NCI-H2196 treated with DMSO at 0.1 percent for 48 hours (cell line): Measurements from ENCODE around the gene EN1.

Experiments used
- DNase-seq: peaks from one replicate; lab custom pipeline; 2025; ENCODE audit not compliant: unreplicated experiment; lab: John Stamatoyannopoulos, UW

EN1 gene

DNA sequence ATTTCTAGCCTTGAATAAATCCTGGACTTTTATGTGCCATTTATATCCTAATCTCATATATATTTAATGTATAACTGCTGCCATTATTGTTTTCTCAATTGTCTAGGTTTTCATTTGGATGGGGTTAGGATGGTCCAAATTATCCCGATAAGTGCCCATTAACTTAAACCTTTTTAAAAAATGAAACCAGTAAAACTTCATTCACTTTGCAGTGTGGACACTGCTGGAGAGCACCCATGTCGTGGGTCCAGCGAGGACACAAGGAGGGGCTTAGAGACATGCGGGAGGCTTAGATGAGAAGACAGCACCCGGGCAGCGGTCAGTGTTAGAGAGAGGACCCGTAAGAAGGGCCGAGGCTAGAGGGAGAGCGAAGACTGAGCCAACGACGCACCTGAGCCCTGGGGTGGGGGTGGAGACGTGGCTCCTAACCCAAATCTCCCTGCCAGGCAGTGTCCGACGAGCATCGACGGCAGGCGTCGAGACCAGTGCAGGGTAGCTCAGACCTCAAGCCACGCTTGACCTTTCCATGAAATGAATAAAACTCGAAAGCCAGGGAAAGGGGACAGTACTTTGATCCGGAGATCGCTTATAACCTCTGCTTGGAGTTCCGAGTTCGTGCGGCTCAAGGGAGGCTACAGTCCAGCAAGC is 9.0 kb upstream of the EN1 start:
- no peak for DNase-seq

DNA sequence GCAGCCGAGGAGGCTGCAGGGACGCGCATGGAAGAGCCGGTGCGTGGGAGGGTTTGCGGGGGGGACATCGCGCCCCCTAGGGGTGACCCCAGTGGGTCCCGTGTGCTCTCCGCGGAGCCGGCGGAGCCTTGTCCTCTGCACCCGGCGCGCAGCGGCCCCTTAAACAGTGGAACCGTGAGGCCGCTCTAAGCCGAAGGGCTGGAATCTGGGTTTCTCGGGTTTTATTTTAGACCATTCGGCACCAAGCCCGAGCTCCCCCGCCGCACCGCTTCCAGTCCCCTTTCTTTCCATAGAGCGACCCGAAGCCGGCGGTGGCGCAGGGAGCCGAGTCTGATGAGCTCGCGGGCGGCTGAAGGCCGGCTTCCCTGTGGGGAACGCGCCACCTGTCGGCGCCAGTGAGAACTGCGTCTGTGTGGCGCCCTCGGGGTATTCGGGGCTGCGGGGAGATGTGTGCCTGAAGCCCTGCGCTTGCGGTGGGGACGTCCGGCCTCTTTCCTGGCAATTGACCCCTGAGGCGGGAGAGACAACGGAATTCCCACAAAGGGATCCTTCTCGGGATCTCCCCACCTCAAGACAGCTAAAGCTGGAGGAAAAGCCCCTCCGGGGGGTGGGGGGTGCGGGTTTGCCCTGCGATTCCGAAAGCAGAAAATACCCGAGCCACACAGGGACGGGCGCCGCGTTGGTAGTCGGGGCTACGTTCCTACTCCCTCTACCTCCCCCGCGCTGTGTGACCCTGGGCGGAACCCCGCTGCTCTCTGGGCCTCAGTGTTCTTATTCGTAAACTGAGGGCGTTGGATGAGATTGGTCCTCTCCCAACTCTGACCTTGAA is 8.2 kb upstream of the EN1 start:
- no peak for DNase-seq

DNA sequence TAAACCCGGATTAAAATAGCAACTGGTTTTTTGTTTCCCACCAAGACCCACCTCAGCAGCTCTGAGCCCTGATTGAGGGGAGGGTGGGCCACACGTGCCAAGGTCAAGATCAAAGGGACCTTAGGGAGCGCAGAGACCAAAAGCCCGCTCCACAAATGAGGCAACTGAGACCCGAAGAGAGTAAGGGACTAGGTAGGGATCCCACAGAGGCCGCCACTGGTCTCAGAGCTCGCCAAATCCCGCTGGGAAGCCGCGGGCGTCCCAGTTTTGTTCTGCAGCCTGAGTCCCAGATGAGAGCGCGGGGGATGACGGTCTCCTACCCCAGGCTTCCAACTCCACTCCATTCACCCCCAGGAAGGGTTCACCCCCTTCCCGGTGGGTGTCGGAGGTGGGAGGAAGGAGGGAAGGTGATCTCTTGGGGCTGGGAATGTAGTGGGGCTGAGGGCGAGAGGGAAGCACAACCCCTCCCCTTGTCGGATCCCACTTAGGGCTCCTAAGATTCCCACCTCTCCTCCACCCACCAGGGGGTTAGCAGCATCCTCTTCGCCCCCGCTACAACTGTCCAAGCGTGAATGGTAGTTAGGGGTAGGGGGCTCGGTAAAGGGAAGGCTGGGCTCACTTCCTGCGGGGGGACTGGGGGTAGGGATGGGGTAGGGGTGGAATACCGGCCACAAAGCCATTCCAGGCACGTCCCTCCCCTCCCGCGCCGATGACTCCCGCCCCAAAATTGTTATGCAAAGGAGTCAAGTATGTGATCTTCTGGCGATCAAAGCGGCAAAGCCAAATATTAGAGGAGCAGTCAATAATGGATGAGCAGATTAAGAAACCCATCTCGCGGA is 7.3 kb upstream of the EN1 start:
- DNase-seq, result no peak

DNA sequence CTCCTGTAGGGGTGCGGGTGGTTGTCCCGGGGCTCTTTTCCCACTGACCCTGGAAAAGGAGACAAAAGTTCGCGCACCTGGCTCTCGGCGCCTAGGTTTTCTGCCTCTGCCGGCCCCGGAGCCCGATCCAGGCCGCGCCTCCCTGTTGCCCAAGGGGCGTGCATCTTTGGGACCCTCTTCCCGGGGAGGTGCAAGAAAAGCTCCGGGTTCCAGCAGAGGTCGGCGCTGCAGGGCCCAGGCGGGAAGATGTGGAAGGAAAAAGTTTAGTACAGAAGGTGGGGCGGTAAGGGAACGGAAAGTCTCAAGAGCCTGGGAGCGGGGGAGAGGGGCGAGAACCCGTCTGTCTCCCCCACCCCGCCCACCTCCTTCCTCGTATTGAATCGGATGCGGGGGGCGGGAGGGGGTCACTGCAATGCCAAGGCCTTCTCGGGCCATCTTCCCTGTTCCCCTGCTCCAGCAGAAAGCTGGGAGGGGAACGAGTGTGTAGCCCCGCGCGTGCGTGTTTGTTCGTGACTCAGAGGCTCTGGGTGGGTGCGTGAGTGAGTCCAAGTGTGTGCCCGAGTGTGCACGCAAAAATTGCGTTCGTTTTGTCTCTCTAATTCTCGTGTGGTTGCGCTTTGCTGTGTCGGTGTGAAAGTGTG is 6.3 kb upstream of the EN1 start:
- no peak for DNase-seq

DNA sequence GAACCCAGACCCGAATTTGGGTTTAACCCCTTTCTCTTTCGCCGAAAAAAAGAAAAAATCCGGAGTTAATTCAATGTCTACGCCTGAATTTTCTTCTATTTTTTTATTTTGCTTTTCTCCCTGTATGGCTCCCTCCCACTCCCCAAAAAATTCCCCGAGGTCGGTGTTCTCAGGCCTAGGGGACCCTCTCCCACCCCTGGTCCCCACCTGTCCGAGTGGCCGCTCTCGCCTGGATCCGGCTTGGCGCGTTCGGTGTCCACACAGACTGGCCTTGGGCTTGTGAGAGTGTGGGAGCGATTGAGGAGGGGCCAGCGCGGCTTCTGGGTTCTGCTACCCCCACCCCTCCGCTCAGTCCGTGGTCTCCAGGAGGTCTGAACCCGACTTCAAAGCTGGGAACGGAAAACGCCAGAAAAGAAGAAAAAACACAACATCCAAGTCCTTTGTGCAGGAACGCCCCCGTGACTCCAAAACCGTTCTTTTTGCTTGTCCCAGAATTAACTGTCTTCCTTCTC is 5.7 kb upstream of the EN1 start:
- DNase-seq, result no peak

DNA sequence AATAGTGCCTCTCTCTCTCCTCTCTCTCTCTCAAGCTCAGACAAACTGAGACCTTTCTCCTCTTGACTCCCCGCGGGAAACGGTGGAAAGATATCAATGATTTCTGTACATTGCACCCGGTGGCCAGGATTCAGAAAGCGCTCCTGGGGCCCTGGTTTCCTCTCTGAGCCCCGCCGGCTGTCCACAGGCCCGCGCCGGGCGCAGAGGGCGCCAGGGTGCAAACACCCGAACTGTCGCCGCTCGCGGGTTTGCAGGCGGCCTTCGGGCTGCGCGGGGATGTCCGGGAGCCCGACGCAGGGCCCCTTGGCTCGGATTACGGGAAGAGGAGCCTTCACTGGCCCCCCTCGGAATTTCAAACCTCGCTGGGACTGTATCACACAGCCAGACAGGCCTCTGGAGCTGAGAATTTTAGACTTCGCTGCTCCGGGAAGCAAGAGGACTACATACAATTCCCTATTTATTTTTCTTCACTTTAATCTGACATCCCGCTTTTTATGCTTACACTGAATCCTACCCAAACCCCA is 5.2 kb upstream of the EN1 start:
- no peak for DNase-seq

DNA sequence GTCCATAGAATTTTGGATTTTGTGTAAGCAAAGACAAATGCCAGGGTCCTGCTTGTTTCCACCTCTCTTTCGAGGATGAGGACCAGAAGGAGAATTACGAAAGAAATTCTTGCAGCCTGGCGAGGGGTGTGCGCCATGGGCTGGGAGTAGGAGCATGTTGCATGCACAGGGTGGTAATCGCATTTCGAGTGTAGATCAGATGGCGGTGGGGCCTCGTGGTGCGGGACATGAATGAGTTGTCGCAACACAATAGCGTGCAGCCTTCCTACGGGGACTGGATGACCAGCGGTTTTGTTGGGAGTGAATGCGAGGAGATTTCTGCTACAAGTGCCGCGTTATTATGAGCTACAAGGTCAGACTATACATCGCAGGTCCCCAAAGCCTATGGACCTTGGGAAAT is 4.2 kb upstream of the EN1 start:
- no peak for DNase-seq

DNA sequence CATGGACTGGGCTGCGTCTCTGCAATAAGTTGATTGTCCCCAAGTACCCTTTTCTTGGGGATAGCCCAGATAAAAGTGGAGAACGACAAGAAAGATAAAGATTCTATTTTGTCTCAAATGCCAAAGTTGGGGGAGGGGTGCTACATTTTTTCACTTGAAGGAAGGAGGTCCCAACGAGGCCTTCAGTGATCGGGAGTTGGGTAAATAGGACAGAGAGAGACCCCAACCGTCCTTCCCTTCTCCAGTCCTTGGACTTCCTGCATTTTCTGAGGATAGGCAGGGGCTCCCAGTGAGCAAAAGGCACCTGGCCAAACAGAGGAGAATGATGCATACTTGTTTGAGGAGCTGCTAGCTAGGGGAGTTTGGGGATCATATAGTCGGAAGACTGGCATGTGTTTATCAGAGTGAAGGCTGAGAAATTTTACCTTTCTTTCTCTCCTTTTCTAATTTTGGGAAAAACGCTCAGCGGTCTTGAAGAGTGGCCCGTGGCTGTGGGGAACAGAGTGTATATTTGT is 3.5 kb upstream of the EN1 start:
- DNase-seq, result no peak

DNA sequence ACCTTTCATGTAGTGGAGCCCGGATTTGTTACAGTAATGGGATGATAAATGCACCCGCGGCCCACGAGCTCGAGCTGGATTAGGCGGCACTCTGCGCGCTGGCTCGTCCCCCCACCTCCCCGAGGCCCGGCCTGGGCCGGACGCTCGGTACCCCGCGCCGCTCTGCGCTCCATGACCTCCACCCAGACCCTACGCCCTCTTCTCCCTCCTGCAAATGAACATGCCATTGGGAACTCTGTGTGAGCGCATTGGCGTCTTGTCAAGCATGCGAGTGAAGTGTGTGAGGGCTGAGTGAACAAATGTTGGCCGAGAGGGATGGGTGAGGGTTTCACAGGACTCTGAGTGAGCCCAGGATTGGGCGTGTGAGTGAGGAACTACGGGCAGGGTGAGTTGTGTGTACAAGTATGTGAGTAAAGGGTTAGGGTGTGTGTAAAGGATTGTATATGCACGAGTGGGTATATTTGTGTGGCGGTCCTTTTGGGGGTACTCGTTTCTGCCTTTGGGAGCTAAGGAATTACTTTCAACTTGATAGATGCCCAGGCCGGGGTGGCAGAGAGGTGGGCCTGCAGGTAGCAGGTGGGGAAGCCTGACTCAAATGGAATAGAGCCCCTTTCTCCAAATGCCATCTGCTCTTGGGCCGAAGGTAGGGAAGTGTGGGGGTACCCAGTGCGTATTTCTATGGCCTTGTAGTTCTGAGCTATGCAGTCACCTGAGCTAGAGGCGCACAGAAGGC is 2.9 kb upstream of the EN1 start:
- DNase-seq, result no peak

DNA sequence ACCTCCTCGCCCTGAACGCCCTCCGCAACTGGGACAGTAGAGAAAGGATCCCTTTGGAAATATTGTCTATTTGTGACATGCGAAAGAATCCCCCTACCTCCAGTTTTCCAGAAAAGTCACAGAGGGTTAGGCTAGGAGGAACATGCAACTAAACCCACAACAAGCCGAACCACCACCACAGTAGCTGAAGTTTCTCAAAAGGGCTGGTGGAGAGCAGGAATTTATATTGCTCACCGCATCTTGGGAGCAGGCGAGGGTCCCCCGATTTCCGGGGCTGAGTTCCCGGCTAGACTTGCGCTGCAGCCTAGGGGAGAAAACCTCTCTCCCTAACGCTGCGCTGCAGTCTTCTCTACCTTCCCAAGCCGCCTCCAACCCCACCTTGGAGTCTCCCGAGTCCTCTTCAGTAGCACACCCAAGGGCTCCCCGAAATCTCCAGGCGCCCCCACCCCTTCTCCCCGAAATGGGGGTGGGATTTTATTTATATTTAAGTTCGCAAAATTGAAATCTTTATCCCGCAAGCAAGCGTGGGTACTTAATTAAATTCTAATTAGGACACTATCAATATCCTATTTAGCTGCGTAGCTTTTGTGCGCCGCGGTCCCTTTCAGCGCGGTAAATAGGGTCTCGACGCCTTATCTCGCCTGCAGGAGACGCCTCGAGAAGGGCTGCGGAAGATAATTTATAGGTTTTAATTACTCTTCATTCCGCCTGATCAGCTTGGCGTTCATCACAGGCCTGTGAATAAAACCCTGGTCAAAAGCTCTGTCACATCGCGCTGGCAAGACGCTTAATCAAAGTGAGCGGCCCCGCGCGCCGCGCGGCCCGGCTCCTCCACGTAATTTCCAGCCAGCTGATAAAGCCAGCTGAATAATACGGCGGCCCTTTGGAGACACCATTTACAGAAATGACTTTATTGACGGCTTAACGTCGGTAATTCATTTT is 2.0 kb upstream of the EN1 start:
- DNase-seq, result no peak

DNA sequence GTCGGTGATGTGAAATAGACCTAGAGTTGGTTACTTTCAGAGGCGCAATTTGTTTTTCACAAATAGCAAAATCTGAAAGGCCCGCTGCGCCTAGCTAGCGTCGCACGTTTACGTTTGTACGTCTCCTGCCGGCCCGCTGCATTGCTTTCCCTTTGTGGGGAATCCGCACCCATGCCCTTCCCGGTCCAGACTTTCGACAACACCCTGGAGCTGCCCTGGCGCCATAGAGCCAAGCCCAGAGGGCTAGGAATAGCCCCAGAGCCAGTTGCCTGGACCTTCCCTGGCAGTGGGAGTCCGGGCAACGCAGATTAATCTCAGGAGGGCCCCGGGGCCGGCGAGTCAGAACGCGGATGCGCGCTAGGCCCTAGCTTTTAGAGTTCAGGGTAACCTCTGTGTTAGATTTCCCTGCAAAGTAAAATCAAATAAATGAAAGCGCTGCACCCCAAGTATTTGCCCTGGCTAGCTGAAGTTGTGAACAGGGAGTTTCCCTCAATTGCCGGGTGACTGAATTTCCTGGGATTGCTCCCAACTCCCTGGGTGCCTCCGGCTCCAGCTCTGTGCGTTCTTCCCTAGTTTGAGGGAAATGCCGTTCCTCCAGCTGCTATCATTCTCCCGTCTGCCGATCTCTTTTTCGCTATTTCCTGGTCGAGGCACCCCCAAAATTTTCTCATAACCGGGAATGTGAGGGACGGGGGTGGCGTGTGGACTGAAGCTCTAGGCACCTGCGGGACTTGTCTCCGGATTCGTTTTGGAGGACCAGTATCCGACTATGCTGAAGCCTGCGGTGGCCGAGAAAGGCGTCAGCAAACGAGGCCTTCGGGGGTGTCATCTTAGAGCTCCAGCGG is 1.2 kb upstream of the EN1 start:
- no peak for DNase-seq

DNA sequence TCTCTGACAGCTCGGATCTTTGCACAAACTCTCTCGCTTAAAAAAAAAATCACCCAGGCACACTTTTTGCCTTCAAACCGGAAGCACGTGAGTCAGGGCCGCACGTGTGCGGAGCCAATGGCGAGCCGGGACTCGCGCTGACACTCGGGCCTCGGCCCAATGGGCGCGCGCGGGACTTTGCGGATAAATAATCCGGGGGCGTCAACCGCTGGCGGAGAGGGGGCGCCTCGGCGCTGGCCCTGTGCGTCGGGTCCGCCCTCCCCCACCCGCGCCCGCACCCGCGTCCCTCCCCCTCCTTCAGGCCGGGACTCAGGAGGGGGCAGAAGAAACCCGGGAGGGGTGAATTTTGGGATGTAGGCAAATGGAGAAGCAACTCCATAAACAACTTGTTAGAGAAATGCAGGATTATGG is 319 bp upstream of the EN1 start:
- no peak for DNase-seq

DNA sequence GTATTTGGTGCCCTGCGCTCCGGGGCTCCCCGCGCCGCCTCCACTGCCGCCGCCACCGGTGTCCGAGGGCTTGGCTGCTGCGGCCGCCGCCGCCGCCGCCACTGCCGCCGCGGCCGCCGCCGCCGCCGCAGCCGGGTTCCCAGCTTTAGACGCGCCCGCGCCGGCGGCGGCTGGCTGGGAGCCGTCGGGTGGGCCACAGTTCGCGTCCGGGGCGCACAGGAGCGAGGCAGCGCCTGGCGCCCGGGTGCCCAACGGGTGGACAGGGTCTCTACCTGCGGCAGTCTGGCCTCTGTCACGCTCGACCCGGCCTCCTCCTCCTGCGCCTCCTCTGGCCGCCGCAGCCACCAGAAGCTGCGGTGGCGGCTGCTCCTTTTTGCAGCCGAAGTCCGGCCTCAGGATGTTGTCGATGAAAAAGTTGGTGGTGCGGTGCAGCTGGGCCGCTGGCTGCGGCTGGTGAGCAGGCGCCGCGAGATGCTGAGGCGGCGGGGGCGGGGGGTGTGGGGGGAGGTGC is 951 bp downstream of the EN1 start:
- DNase-seq, result no peak

DNA sequence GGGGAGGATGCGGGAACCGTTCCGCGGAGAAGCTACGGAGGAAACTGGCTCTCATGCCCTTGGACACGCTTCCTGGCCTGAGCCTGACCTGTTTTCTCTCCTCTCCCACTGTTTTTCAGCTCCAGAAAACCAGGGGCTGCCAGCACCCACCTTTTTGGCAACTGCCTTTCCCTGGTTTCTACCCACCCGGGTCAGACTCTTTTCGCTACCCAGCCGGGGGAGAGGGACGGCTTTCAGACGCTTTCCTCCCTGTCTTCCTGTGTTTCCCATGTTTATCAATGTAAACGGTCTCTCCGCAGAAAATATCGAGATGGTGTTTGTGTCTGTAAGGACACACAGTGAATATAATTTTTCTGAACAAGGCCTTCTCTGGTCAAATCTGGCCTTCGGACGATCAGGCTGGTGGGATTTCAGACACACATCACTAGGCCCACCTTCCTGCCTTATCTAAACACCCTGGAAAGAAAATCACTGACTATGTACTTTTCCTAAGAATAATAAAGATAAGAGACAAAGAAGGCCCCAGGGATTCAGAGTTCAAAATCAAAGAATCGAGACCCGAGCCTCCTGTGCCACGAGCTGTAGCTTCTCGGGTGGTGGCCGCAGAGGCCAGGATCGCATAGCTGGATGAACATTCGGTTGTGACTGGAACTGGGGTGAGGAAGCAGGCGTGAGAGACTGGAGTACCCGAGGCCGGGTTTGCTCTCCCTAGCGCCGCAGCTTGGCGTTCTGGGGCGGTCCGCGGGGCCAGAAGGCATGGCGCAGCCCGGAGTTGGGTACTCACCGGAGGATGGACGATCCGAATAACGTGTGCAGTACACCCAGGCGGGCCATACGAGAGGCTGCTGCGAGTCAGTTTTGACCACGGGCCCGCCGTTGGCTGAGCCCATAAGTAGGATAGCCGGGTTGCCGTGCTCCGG is 1.7 kb downstream of the EN1 start:
- no peak for DNase-seq

DNA sequence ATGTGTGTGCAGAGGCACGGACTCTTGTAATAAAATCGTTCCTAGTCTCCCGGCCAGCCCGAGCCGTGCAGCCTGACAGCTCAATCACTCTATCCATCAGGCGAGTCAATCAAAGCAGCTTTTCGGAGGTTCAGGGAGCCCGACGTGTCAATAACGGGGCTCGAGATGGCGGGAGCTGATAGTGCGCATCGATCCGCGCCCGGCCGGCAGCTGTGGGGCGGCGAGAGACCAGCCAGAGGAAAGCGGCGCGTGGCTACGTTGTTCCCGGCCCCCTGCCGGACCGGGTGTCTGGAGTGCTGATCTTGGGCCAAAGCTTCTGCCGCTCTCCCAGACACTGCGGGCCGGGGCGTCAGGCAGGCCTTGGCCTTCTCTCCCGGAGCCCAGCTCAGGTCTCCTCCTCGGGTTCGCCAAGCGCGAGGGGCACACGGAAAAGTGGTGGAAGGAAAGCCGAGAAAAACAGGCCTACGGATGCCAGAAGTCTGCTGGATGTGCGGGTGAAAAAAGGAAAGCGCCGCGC is 2.4 kb downstream of the EN1 start:
- no peak for DNase-seq

DNA sequence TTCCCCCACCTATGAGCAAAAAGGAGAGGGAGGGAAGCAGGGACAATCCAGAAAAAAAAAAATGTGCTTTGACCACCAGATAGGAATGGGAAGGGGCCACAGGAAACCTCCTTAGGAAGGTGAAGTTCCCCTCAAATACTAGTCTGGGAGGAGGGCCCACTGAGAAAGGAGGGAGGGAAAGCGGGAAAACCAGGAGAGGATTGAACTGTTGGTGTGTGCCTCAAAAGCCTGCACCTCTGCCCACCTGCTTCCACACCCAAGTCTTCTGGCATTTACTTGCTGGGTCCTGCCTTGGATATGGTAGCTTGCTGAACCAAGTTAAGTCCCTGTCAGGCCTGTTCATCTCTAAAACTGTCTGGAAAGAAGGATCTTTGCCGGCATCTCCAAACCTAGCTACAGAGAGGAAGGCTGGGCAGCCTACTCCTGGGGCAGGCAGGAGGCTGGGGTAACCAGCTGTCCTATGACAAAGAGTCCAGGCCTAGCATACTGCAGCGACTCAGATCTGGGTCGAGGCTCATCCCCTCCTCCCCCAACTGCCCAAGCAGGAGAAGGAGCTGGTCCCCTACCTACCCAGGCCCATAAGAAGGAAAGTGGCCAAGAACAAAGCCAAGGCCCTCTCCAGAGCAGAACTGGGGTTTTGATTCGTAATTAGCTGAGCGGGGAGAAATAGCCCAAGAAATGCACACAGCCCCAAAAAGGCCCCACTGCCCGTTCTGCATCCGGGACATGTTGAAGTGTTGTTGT is 3.0 kb downstream of the EN1 start:
- DNase-seq, result no peak
